Loucy (cell line): ENCODE results near the gene IGSF9B.

Experiments
- CTCF ChIP-seq: fragments of 200-600 bp; sonication (generic); conservative IDR thresholded peaks from 2 replicates; pipeline ENCODE4 v1.5.1; 2014; ENCODE audit warnings: mild to moderate bottlenecking, antibody characterized with exemption, low read length
- EZH2phosphoT487 ChIP-seq: fragments of 200-600 bp; IDR thresholded peaks from 2 replicates; pipeline ENCODE4 v1.6.1; 2018; ENCODE audit warnings: antibody characterized with exemption, mild to moderate bottlenecking, moderate library complexity, borderline replicate concordance

GRCh38 chr11:134001088-134001487 lies 44.3 kb upstream of the IGSF9B start:
- TF ChIP-seq CTCF (no peak), EZH2phosphoT487 (no peak)
